HEK293T (cell line): ENCODE measurements around the gene CFDP1.
"Not testable (repeated sequence)": the region's sequence is repeated elsewhere in the genome, so short reads cannot be mapped to it uniquely, and the experiment has no call there.

Source experiments
- CTCF ChIA-PET: fragments of 350-600 bp; formaldehyde crosslinking; extraction: SDS; loops from one replicate; lab custom pipeline; 2021; ENCODE audit warnings: antibody characterized with exemption, inconsistent platforms; lab: Yijun Ruan, JAX
- POLR2A ChIA-PET: fragments of 350-600 bp; formaldehyde crosslinking; extraction: SDS; loops from one replicate; lab custom pipeline; 2020; ENCODE audit warnings: antibody characterized with exemption, inconsistent platforms; lab: Yijun Ruan, JAX
- DNase-seq: peaks from one replicate; pipeline ENCODE4 v3.0.0; 2012; ENCODE audit warnings: mixed read lengths; ENCODE audit errors: extremely low spot score
- BHLHE40 ChIP-seq: fragments of 450-650 bp; IDR thresholded peaks from 2 replicates; pipeline ENCODE4 v1.6.1; 2016; ENCODE audit warnings: mild to moderate bottlenecking, moderate library complexity, borderline replicate concordance
- CTBP1 ChIP-seq: fragments of 450-650 bp; IDR thresholded peaks from 2 replicates; pipeline ENCODE4 v1.6.1; 2016; ENCODE audit warnings: borderline replicate concordance
- ELF4 ChIP-seq: fragments of 450-650 bp; IDR thresholded peaks from 2 replicates; pipeline ENCODE4 v1.6.1; 2017; ENCODE audit warnings: antibody characterized with exemption
- FOXA1 ChIP-seq: fragments of 450-650 bp; IDR thresholded peaks from 2 replicates; pipeline ENCODE4 v1.6.1; 2016; ENCODE audit warnings: mild to moderate bottlenecking
- FOXK2 ChIP-seq: fragments of 450-650 bp; IDR thresholded peaks from 2 replicates; pipeline ENCODE4 v1.6.1; 2016; ENCODE audit warnings: mild to moderate bottlenecking
- FOXM1 ChIP-seq: fragments of 450-650 bp; IDR thresholded peaks from 2 replicates; pipeline ENCODE4 v1.6.1; 2017; ENCODE audit warnings: mild to moderate bottlenecking, borderline replicate concordance
- L3MBTL2 ChIP-seq: fragments of 450-650 bp; conservative IDR thresholded peaks from 2 replicates; pipeline ENCODE4 v1.6.1; 2016; ENCODE audit warnings: mild to moderate bottlenecking
- LEF1 ChIP-seq: fragments of 450-650 bp; IDR thresholded peaks from 2 replicates; pipeline ENCODE4 v1.6.1; 2017; ENCODE audit warnings: mild to moderate bottlenecking, borderline replicate concordance
- NFRKB ChIP-seq: fragments of 450-650 bp; IDR thresholded peaks from 2 replicates; pipeline ENCODE4 v1.6.1; 2016; ENCODE audit warnings: mild to moderate bottlenecking, moderate library complexity
- SP1 ChIP-seq: fragments of 450-650 bp; IDR thresholded peaks from 2 replicates; pipeline ENCODE4 v1.6.1; 2017
- SUZ12 ChIP-seq: fragments of 450-650 bp; IDR thresholded peaks from 2 replicates; pipeline ENCODE4 v1.6.1; 2016; ENCODE audit warnings: mild to moderate bottlenecking
- TARDBP ChIP-seq: fragments of 450-650 bp; IDR thresholded peaks from 2 replicates; pipeline ENCODE4 v1.6.1; 2016
- ZNF384 ChIP-seq: fragments of 450-650 bp; IDR thresholded peaks from 2 replicates; pipeline ENCODE4 v1.6.1; 2016
- TF ChIP-seq, protein P1 (sequence below): fragments of 450-650 bp; IDR thresholded peaks from 2 replicates; pipeline ENCODE4 v1.6.1; 2016

Gene CFDP1

DNA sequence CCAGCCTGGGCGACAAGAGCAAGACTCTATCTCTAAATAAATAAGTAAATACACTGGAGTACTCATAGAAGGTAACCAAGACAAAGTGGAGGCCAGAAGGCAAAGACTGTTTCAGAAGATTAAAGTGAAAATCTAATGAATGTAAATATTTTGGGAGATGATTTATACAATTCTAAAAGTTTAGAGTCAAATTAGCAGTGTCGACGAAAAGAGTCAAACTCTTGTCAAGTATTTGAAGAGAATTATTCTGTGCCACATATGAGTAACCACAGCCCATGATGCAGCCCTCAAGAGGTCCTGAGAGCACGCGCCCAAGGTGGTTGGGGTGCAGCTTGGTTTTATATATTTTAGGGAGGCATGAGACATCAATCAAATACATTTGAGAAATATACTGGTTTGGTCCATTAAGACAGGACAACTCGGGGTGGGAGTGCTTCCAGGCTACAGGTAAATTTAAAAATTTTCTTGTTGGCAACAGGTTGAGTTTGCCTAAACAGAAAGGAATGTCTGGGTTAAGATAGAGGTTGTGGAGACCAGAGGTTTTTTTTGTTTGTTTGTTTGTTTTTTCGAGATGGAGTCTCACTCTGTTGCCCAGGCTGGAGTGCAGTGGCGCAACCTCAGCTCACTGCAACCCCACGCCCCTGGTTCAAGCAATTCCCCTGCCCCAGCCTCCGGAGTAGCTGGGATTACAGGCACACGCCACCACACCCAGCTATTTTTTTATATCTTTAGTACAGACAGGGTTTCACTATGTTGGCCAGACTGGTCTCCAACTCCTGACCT lies 3.5 kb downstream of the CFDP1 start:
- no peak for TF ChIP-seq NFRKB
- TF ChIP-seq TARDBP = no peak
- no peak for TF ChIP-seq SP1
- no peak for TF ChIP-seq FOXK2
- TF ChIP-seq ZNF384 = no peak
- TF ChIP-seq, protein P1, sequence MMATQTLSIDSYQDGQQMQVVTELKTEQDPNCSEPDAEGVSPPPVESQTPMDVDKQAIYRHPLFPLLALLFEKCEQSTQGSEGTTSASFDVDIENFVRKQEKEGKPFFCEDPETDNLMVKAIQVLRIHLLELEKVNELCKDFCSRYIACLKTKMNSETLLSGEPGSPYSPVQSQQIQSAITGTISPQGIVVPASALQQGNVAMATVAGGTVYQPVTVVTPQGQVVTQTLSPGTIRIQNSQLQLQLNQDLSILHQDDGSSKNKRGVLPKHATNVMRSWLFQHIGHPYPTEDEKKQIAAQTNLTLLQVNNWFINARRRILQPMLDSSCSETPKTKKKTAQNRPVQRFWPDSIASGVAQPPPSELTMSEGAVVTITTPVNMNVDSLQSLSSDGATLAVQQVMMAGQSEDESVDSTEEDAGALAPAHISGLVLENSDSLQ = no peak
- ChIA-PET POLR2A (no interaction called here), CTCF (interaction anchor here (0.6 kb wide), 1 partner anchor 213 kb away, joined by 3 read pairs; no protein-coding TSS in a partner anchor)
- no peak for DNase-seq

DNA sequence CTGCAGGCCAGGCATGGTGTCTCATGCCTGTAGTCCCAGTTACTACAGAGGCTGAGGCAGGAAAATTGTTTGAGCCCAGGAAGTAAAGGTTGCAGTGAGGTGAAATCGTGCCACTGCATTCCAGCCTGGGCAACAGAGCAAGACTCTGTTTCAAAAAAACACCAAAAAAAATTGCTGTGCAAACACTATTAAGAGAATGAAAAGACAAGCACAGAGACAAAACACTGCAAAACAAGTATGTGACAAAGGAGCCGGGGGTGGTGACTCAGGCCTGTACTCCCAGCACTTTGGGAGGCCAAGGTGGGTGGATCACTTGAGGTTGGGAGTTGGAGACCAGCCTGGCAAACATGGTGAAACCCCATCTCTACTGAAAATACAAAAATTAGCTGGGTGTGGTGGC lies 6.8 kb downstream of the CFDP1 start:
- DNase-seq, POLR2A ChIA-PET, CTCF ChIA-PET: not testable (repeated sequence)

DNA sequence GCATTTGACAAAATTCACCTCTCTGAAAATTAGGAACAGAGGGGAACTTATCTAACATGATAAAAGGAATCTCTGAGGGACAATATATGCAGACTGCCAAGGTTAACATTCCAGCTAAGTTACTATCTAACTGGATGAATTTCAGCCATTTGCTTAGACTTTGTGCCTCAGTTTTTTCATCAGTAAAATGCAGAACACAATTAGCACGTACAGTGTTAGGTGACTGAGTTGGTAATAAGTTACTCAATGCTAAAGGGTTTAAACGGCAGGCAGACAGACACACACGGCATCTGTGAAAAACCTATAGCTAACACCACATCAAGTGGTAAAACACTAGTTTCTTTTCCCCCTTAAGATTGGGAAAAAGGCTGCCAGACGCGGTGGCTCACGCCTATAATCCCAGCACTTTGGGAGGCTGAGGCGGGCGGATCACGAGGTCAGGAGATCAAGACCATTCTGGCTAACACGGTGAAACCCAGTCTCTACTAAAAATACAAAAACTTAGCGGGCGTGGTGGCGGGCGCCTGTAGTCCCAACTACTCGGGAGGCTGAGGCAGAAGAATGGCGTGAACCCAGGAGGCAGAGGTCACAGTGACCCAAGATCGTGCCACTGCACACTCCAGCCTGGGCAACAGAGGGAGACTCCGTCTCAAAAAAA lies 9.1 kb downstream of the CFDP1 start:
- CTCF ChIA-PET = interaction anchor here (0.8 kb wide), 1 partner anchor 22 kb away, joined by 3 read pairs; no protein-coding TSS in a partner anchor
- not testable (repeated sequence) for DNase-seq

DNA sequence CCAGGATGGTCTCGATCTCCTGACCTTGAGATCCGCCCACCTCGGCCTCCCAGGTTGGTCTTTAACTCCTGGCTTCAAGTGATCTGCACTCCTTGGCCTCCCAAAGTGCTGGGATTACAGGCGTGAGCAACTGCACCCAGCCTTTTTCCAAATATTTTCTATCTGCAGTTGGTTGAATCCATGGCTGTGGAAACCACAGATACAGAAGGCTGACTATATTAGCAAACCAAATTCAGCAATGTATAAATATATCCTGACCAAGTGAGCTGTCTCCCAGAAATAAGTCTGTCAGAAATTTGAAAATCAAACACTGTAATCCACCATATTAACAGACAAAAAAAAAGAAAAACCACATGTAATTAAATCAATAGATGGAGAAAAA lies 9.6 kb downstream of the CFDP1 start:
- ChIA-PET POLR2A (interaction anchor here (1.1 kb wide), 1 partner anchor 9 kb away, joined by 5 read pairs; the partner anchor contains the start of gene CFDP1), CTCF (interaction anchor here (0.8 kb wide), 1 partner anchor 21 kb away, joined by 3 read pairs; no protein-coding TSS in a partner anchor)
- DNase-seq = no peak
- TF ChIP-seq CTBP1 = no peak

More for the DNA sequence above, 9.1 kb downstream of the CFDP1 start:
- POLR2A ChIA-PET = interaction anchor here (1.1 kb wide), 1 partner anchor 9 kb away, joined by 5 read pairs; the partner anchor contains the start of gene CFDP1

DNA sequence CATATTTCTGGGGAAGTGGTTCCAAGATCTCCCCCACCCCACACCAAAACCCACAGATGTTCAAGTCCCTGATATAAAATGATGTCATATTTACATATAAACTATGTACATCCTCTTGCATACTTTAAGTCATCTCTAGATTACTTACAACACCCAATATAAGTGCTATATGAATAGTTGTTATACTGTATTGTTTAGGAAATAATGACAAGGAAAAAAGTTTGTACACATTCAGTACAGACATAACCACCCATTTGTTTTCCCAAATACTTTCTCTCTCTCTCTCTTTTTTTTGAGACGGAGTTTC lies 11.5 kb downstream of the CFDP1 start:
- CTCF ChIA-PET = interaction anchor here (1.0 to 1.2 kb wide), 3 partner anchors 18 to 44 kb away, joined by 3 to 6 read pairs (median 4); no protein-coding TSS in a partner anchor
- POLR2A ChIA-PET = interaction anchor here (1.6 kb wide), 1 partner anchor 12 kb away, joined by 10 read pairs; the partner anchor contains the start of gene CFDP1
- no peak for TF ChIP-seq FOXK2
- TF ChIP-seq, protein P1 = no peak
- TF ChIP-seq CTBP1 = no peak
- DNase-seq = no peak

DNA sequence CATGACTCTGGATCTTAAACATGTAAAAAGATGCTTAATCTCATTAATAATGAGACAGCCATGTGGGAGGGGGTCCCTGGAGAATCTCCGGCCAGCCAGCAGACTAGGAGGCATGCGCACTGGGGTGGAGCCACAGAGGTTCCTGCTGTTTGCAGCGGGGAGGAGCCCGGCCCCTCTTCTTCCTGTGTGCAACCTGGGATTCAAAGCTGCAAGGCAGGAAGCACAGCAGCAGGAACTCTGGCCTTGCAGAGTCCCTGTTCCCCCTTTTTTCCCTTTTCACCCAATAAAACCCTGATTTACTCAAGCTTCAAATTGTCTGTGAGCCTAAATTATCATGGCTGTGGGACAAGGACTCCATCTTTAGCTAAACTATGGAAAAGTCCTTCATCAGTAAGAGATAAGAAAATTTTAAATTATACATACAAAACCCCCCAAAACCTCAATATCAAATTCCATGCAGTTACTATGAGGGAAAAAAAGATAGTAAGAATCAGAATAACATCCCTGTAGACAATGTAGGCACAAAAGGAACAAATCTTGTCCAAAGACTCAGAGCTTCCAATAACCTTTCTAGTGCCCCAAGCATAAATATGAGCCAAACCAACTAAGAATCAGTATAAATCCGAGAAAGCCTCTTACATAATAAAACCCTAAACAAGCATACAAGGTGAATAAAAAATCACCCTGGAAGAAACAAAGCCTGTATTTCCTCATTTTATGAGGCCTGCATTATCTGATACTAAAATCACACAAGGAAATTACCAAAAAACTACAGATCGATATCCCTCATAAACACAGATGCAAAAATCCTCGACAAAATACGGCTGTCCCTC lies 12.1 kb downstream of the CFDP1 start:
- peak; percentile 45 for DNase-seq
- ChIA-PET POLR2A (interaction anchor here (0.8 to 1.6 kb wide), 2 partner anchors 12 to 21 kb away, joined by 3 to 10 read pairs; partner anchors contain the start of gene CFDP1), CTCF (interaction anchor here (1.0 to 1.2 kb wide), 3 partner anchors 17 to 44 kb away, joined by 3 to 6 read pairs (median 4); no protein-coding TSS in a partner anchor)
- TF ChIP-seq SUZ12 = no peak
- TF ChIP-seq BHLHE40 = no peak

DNA sequence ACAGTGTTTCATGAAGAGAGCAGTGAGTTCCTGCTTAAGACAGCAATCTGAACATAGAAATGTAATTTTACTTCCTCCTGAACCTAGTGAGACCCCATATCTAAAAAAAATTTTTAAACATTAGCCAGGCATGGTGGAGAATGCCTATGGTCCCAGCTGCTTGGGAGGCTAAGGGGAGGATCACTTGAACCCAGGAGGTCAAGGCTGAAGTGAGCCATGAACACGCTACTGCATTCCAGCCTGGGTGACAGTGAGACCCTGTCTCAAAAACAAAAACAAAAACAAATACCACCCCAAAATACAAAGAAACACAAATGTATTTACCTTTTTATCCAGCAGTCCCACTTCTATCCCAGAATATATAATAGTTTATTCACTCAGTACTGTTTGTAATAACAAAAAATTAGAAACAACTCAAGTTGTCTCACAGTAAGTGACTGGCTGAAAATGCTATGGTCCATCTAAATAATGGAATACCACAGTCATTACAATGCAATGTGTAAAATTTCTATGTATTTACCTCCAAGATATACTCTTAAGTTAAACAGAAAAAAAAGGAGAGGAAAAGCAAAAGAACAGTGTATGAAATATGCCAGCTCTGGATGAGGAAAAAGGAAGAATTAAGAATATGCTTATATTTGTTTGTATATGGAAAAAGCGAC lies 16.3 kb downstream of the CFDP1 start:
- TF ChIP-seq TARDBP (no peak), L3MBTL2 (no peak), FOXK2 (no peak), NFRKB (no peak), SUZ12 (no peak), FOXM1 (no peak), FOXA1 (no peak), LEF1 (no peak), CTBP1 (no peak), ZNF384 (no peak), ELF4 (no peak), BHLHE40 (no peak)
- CTCF ChIA-PET = no interaction called here
- no peak for DNase-seq
- POLR2A ChIA-PET = no interaction called here
